NCI-H146 (cell line): ENCODE data around the gene EMP3.
"Not testable (repeated sequence)": the region's sequence is repeated elsewhere in the genome, so short reads cannot be mapped to it uniquely, and the experiment has no call there.

Source experiments
- DNase-seq: peaks from one replicate; lab custom pipeline; 2025; lab: John Stamatoyannopoulos, UW

The EMP3 gene

GRCh38 chr19:48325265-48325910 lies at the start of gene EMP3:
Gene EMP3 (plus strand): TSS chr19:48325552. CDS start chr19:48326845, 1,293 bp downstream.
- DNase-seq: peak; percentile 45

GRCh38 chr19:48279747-48280146 lies 45.6 kb upstream of the EMP3 start:
- DNase-seq: no peak

GRCh38 chr19:48283908-48284307 lies 41.4 kb upstream of the EMP3 start:
- DNase-seq: no peak

- no peak for DNase-seq
These were observed 40.5 kb upstream of the EMP3 start for GRCh38 chr19:48284896-48285295.

GRCh38 chr19:48287748-48288147 lies 37.6 kb upstream of the EMP3 start:
- no peak for DNase-seq

- no peak for DNase-seq
These were observed 35.0 kb upstream of the EMP3 start for GRCh38 chr19:48290401-48290770.

- DNase-seq: peak; percentile 58
These were observed 34.4 kb upstream of the EMP3 start for GRCh38 chr19:48290771-48291488.

- not testable (repeated sequence) for DNase-seq
These were observed 33.9 kb upstream of the EMP3 start for GRCh38 chr19:48291489-48291815.

GRCh38 chr19:48292798-48293197 lies 32.6 kb upstream of the EMP3 start:
- DNase-seq: no peak

- no peak for DNase-seq
These were observed 29.9 kb upstream of the EMP3 start for GRCh38 chr19:48295458-48295857.

GRCh38 chr19:48296963-48297734 lies 28.2 kb upstream of the EMP3 start:
- no peak for DNase-seq

- no peak for DNase-seq
These were observed 27.4 kb upstream of the EMP3 start for GRCh38 chr19:48297975-48298374.

- no peak for DNase-seq
These were observed 23.3 kb upstream of the EMP3 start for GRCh38 chr19:48301886-48302599.

GRCh38 chr19:48302600-48302959 lies 22.8 kb upstream of the EMP3 start:
- no peak for DNase-seq

GRCh38 chr19:48303367-48303766 lies 22.0 kb upstream of the EMP3 start:
- DNase-seq: no peak

- DNase-seq: no peak
These were observed 21.5 kb upstream of the EMP3 start for GRCh38 chr19:48303866-48304265.

- DNase-seq: peak; percentile 12
These were observed 16.4 kb upstream of the EMP3 start for GRCh38 chr19:48308631-48309586.

- not testable (repeated sequence) for DNase-seq
These were observed 15.6 kb upstream of the EMP3 start for GRCh38 chr19:48309731-48310130.

GRCh38 chr19:48310227-48310626 lies 15.1 kb upstream of the EMP3 start:
- no peak for DNase-seq

- DNase-seq: no peak
These were observed 14.0 kb upstream of the EMP3 start for GRCh38 chr19:48311384-48311783.

GRCh38 chr19:48315712-48316111 lies 9.6 kb upstream of the EMP3 start:
- no peak for DNase-seq

GRCh38 chr19:48317708-48317960 lies 7.7 kb upstream of the EMP3 start:
- not testable (repeated sequence) for DNase-seq
